ENCODE data around the gene LRP2. TPM values are rescaled to one million over a fixed set of nuclear protein-coding genes. Genes with fewer than 3 reads are reported as not detected.
"Not testable (repeated sequence)": the region's sequence is repeated elsewhere in the genome, so short reads cannot be mapped to it uniquely, and the experiment has no call there.

LRP2 gene
- total RNA-seq, 1 donor from 2014 or later, result not detected

- no peak for DNase-seq (ENCODE audit: low read depth in 2 of 2)
These were observed 13.9 kb downstream of the LRP2 start for GRCh38 chr2:169348321-169349024.

GRCh38 chr2:169345486-169346437, 16.6 kb downstream of the LRP2 start:
- no peak for DNase-seq (ENCODE audit: low read depth in 2 of 2)

- no peak for DNase-seq (ENCODE audit: low read depth in 2 of 2)
These were observed 17.4 kb downstream of the LRP2 start for GRCh38 chr2:169344736-169345485.

- DNase-seq (ENCODE audit: low read depth in 2 of 2), result no peak
These were observed 19.1 kb downstream of the LRP2 start for GRCh38 chr2:169343202-169343601.

GRCh38 chr2:169339657-169340056, 22.7 kb downstream of the LRP2 start:
- DNase-seq (ENCODE audit: low read depth in 2 of 2), result no peak

GRCh38 chr2:169336695-169337094, 25.6 kb downstream of the LRP2 start:
- DNase-seq (ENCODE audit: low read depth in 2 of 2), result no peak

- no peak for DNase-seq (ENCODE audit: low read depth in 2 of 2)
These were observed 31.7 kb downstream of the LRP2 start for GRCh38 chr2:169330555-169331198.

- DNase-seq (ENCODE audit: low read depth in 2 of 2), result no peak
These were observed 32.4 kb downstream of the LRP2 start for GRCh38 chr2:169329688-169330554.

GRCh38 chr2:169328785-169329184, 33.5 kb downstream of the LRP2 start:
- no peak for DNase-seq (ENCODE audit: low read depth in 2 of 2)

- not testable (repeated sequence) for DNase-seq (ENCODE audit: low read depth in 2 of 2)
These were observed 34.5 kb downstream of the LRP2 start for GRCh38 chr2:169327837-169328236.

- not testable (repeated sequence) for DNase-seq (ENCODE audit: low read depth in 2 of 2)
These were observed 36.4 kb downstream of the LRP2 start for GRCh38 chr2:169325886-169326285.

- DNase-seq (ENCODE audit: low read depth in 2 of 2), result no peak
These were observed 37.6 kb downstream of the LRP2 start for GRCh38 chr2:169324581-169325260.

GRCh38 chr2:169323841-169324240, 38.5 kb downstream of the LRP2 start:
- no peak for DNase-seq (ENCODE audit: low read depth in 2 of 2)

GRCh38 chr2:169320561-169320960, 41.8 kb downstream of the LRP2 start:
- no peak for DNase-seq (ENCODE audit: low read depth in 2 of 2)

- no peak for DNase-seq (ENCODE audit: low read depth in 2 of 2)
These were observed 47.0 kb downstream of the LRP2 start for GRCh38 chr2:169315357-169315756.

- DNase-seq (ENCODE audit: low read depth in 2 of 2), result not testable (repeated sequence)
These were observed 54.0 kb downstream of the LRP2 start for GRCh38 chr2:169308349-169308748.

- DNase-seq (ENCODE audit: low read depth in 2 of 2), result not testable (repeated sequence)
These were observed 57.6 kb downstream of the LRP2 start for GRCh38 chr2:169304689-169305088.

GRCh38 chr2:169303579-169304305, 58.6 kb downstream of the LRP2 start:
- DNase-seq (ENCODE audit: low read depth in 2 of 2), result no peak

- DNase-seq (ENCODE audit: low read depth in 2 of 2), result no peak
These were observed 60.0 kb downstream of the LRP2 start for GRCh38 chr2:169302364-169302763.

All from lung microvascular endothelial cell (primary cell).